GM21526 (cell line): ENCODE data around the gene ASAP3.
"Not testable (repeated sequence)": the region's sequence is repeated elsewhere in the genome, so short reads cannot be mapped to it uniquely, and the experiment has no call there.

Experiments
- ATAC-seq: cut with Tn5 transposase; IDR thresholded peaks from one replicate; pipeline ENCODE4 v1.9.1; 2021; ENCODE audit warnings: moderate library complexity; ENCODE audit not compliant: unreplicated experiment, low FRiP score

ASAP3 gene

DNA sequence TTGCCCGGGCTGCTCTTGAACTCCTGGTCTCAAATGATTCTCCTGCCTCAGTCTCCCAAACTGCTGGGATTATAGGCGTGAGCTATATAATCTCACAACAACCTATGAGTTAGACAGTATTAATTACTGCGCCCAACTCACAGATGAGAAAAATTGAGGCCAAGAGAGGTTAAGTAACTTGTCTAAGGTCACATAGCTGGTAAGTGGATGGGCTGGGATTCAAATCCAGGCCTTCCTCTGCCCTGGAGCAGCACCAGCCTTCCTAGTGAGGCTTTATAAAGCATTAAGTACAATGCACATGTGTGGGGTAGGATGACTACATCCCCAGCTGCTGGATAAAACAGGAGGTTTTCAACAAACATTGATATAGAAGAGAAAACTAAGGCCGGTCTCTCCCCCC, 31.9 kb upstream of the ASAP3 start:
- ATAC-seq: no peak

DNA sequence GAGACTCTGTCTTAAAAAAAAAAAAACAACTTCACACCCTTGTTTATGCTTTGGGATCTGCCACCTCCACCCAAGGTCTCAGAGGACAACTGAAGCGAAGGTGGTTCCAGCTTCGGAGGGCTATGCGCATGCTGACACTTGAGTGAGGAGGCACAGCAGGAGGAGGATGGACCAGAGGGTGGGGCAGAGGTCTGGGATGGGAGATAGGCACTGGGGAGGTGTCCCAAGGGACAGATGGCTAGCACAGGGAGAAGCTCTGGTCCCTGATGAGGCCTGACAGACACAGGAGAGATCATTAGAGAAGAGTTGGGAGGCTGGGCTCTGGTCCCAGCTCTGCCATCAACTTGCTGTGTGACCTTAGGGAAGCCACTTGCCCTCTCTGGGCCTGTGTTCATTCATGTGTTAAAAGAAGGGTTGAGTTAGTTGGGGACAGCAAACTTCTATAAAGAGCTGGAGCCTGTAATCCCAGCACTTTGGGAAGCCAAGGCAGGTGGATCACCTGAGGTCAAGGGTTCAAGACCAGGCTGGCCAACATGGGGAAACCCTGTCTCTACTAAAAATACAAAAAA, 30.2 kb upstream of the ASAP3 start:
- no peak for ATAC-seq

DNA sequence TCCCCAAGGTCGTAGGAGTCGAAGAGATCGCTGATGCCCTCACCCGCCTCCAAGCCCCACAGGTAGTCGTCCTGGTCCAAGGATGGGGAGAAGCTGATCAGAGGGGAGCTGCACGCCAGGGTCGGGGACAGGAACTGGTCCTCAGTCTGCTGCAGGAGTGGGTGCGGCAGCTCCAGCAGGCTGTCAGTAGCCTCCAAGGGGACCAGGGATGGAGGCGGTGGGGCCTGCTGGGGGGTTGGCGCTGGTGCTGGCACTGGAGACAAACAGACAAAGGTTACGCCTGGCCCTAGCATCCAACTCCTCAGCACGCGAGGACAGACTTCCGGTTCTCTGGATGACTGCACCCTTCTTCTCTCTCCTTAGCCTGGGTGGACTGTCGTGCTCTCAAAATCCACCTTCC, 25.9 kb upstream of the ASAP3 start:
- ATAC-seq: no peak

DNA sequence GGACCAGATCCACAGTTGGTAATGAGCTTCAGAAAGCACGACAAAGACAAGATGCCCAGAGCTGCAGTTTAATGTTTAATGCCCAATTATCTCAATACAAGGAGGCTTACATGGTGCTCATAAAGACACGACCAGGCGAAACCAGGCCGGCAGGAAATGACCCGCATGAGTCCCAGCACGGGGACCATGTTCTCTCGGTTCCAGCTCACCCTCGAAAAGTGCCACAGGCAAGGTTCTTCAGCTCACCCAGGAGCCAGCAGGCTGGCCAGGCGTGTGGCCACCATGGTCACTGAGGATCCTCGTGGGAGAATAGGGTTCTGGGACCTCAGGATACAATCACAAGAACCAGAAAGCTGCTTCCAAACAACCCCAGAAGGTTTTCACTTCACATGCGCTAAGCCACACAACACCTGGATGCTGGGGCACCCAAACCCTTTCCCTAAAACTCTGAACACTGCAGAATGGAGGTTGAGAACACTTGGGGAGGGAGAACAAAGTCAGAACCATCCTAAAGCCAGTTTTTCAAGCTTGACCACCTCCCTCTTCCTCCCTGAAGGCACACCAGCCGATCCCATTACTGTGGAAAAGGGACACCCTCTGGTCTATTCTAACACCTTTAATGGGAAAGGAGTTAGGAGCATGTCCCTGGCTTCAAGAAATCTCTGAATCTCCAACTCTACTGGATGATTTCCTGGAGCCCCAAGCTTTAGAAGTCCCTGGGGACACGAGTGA, 22.6 kb upstream of the ASAP3 start:
- no peak for ATAC-seq

DNA sequence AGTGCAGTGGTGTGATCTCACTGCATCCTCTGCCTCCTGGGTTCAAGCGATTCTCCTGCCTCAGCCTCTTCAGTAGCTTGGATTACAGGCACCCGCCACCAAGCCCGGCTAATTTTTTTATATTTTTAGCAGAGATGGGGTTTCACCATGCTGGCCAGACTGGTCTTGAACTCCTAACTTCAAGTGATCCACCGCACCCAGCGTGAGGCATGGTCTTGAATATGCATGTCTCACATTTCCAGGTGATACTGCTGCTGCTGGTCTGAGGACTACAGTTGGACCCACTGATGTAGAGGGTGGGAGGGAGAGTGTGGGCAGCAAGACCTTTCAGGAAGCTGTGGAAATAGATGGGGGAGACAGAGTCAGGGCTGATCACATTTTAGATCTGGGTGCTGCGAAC, 21.9 kb upstream of the ASAP3 start:
- no peak for ATAC-seq

DNA sequence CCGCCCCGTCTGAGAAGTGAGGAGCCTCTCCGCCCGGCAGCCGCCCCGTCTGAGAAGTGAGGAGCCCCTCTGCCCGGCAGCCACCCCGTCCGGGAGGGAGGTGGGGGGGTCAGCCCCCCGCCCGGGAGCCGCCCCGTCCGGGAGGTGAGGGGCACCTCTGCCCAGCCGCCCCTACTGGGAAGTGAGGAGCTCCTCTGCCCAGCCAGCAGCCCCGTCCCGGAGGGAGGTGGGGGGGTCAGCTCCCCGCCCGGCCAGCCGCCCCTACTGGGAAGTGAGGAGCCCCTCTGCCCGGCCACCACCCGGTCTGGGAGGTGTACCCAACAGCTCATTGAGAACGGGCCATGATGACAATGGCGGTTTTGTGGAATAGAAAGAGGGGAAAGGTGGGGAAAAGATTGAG, 20.2 kb upstream of the ASAP3 start:
- not testable (repeated sequence) for ATAC-seq

DNA sequence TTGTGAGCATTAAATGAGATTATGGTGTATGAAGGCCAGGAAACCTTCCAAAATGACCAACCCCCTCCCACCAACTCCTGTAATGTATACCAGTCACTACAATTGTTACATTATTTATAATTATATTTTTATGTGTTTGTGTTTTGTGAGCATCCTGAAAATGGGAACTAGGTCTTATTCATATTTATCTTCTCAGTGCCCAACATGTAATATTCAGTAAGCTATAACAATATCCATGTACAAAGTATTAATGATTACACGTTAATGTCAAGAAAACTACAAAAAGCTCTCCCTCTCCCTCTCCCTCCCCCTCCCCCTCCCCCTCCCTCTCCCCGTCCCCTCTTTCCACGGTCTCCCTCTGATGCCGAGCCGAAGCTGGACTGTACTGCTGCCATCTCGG, 19.0 kb upstream of the ASAP3 start:
- ATAC-seq: no peak

DNA sequence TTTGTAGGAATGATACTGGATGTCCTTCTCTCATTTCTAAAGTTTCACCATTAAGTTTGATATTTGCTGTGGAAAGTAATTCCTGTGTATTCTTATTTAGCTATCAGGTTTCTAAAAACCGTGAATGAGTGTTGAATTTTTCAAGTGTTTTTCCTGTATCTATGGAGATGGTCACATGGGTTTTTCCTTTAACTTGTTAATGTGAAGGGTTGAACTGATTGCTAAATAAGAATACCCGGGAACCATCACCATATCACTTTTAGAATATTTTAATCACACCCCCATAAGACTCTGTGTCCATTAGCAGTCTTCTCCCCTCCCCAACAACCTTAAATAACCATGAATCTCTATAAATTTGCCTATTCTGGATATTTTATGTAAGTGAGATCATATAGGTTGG, 16.5 kb upstream of the ASAP3 start:
- ATAC-seq: no peak

DNA sequence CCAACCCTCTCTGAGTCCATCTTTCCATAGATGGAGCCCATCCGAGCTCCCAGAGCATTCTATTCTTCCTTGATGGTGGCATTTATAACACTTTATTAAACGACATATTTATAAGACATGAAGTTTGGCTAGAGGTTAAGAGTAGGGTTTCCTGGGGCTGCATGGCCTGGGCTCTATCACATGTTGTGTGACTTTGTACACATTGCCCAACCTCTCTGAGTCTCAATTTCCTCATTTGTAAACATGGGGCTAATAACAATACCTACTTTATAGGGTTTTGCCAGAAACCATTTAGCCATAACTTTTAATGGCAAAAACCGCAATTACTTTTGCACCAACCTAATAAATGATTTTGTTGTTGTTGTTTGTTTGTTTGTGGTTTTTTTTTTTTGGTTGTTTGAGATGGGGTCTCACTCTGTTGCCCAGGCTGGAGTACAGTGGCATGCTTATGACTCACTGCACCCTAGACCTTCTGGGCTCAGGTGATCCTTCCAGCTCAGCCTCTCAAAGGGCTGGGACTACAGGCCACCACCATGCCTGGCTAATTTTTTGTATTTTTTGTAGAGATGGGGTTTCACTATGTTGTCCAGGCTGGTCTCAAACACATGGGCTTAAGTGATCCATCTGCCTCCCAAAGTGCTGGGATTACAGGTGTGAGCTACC, 13.9 kb upstream of the ASAP3 start:
- ATAC-seq: no peak

DNA sequence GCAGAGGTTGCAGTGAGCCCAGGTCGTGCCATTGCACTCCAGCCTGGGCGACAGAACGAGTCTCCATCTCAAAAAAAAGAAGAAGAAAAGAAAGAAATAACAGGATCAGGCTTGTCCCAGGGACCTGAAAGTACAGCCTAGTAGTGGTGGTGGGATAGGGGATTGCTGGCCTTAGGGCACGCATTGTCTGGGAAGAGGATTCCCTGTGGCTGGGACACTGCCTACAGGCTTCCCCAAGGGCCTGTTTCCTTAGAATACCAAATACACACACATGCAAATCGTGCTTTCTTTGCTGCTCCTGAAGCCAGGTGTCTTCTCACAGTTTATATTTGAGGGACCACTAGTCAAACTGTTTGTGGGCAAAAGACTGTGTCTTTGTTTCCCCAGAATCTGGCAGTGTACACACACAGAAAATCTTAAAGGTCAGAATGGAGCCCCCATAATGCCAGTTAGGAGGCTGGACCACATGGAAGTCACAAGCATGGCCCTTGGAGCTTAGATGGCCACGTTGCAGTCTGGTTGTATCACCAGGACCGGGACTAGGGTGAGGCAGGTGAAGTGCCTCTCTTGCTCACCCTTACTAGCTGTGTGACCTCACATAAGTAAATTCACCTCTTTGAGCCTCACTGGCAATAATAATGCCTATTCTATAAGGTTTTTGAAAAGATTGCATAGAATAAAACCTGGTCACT, 12.7 kb upstream of the ASAP3 start:
- no peak for ATAC-seq

DNA sequence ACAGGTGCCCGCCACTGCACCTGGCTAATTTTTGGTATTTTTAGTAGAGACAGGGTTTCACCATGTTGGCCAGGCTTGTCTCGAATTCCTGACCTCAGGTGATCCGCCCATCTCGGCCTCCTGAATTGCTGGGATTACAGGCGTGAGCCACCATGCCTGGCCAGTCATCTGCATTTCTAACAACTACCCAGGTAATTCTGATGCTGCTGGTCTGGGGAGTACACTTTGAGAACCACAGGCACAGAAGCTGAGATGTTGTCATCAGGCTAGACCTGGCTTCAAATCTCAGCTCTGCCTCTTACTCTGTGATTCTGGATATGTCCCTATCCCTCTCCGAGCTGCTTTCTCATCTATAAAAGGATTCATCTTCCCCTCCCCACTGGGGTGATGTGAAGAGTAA, 10.9 kb upstream of the ASAP3 start:
- ATAC-seq: not testable (repeated sequence)

DNA sequence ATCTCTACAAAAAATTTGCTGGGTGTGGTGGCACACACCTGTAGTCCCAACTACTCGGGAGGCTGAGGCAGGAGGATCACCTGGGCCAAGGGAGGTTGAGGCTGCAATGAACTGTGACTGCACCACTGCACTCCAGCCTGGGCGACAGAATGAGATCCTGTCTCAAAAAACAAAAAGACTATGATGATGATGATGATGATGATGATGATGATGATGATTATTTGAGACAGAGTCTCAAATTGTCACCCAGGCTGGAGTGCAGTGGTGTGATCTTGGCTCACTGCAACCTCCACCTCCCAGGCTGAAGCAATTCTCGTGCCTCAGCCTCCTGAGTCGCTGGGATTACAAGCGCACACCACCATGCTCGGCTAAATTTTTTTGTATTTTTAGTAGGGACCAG, 8.8 kb upstream of the ASAP3 start:
- ATAC-seq: not testable (repeated sequence)

DNA sequence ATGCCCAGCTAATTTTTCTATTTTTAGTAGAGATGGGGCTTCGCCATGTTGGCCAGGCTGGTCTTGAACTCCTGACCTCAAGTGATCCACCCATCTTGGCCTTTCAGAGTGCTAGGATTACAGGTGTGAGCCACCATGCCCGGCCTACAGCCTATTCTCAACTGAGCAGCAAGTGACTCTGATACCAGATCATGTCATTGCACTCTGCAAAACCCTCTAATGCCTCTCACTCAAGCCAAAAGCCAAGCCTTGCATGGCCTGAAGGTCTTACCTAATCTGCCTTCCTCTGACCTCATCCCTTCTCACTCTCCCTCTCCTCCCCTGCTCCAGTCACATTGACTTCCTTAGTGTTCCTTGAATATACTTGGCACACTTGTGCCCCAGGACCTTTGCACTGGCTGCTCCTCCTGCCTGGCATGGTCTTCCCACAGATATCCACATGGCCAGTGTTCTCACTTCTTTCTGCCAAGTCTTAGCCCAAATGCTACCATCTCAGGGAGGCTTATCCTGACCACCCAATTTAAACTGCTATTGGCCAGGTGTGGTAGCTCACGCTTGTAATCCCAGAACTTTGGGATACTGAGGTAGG, 8.2 kb upstream of the ASAP3 start:
- ATAC-seq: no peak

DNA sequence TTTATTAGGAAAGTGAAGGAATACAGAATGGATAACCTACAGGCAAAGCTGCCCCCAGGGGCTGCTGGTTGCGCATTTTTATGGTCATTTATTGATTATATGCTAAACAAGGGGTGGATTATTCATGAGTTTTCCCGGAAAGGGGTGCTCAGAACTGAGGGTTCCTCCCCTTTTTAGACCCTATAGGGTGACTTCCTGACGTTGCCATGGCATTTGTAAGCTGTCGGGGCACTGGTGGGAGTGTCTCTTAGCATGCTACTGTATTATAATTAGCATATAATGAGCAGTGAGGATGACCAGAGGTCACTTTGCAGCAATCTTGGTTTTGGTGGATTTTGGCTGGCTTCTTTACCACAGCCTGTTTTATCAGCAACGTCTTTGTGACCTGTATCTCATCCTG, 5.9 kb upstream of the ASAP3 start:
- ATAC-seq: no peak

DNA sequence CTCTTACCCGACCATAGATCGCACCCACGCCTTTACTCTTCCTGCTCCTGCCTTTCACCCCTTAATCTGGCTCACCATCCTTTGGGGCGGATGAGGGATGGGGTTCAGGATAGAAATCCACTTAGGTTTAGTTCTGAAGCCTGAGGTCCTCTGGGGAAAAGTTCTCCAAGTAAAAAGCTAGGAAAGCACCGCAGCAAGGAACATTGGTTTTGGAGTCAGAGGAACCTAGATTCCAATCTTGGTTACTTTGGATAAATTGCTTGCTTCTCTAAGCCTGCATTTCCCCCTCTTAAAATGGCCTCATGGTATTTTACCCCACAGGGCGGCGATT, 988 bp upstream of the ASAP3 start:
- no peak for ATAC-seq

DNA sequence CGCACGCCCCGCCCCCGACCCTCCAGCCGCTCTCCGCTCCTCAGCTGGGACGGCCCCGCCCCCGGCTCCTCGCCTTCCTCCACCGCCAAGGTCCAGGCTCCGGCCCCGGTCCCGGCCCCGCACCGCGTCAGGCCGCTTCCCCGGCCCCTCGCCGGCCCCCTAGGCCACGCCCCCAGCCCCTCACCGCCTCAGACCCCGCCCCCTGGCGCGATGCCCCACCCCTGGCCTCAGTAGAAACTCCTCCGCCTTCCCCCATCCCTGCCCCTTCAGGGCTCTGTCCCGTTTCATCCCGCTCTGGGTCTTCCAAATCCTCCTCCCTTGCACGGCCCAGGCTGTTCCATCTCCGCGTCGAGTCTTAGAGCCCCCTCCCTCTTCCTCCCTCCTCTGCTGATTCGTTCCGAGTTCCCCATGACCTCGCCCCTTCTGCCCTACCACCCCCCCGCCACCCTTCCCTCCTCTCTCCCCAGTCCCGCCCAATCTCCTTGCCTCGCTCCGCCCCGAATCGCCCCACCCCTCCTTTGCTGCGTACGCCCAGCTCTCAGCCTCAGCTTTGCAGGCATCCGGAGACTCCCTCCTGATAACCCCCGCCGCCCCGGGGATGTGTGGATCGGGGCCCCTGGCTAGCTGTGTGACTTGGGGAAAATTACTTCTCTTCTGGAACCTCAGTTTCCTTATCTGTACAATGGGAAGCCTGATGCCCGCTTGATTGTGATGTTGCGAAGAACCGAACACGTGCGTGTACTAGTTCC, 448 bp upstream of the ASAP3 start:
- no peak for ATAC-seq

DNA sequence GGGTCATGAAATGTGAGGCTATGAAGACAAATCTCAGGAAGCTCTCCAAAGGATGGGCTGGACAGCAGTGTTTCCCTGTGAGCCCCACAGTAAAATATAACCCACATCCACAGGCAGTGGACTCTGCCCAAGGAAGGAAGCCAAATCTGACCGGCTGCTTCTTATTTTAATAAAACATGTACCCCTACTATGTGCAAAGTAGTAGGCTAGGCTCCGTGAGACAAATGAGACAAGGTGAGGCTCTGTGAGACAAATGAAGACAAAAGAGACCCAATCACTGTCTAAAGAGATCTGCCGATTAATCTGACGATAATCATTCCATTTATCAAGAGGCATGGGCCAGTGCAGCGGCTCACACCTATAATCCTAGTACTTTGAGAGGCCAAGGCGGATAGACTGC, 2.1 kb downstream of the ASAP3 start:
- ATAC-seq: no peak

DNA sequence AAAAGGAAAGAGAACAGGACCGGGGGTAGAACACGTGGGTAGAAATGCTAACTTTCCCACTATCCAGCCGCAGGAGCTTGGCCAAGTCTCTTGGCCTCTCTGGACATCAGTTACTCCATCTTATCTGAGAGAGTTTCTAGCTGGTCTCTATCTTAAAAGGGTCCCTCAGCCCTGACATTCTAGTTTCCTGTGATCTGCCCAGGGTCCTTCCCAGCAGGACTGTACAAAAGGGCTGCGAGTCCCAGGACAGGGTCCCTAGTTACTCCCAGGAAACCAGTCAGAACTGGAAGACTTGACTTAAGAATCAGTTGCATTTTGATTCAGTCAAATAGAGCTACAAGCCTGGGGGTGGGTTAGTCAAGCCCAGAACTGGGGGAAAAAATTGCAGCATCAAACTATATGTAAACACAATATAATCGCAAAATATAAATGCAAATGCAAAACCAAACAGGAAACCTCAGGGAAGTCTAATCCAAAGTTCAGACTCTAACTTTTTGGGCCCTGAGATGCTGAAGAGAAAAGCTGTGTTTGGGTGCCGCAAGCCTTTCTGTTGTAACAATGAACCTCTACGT, 2.9 kb downstream of the ASAP3 start:
- no peak for ATAC-seq

DNA sequence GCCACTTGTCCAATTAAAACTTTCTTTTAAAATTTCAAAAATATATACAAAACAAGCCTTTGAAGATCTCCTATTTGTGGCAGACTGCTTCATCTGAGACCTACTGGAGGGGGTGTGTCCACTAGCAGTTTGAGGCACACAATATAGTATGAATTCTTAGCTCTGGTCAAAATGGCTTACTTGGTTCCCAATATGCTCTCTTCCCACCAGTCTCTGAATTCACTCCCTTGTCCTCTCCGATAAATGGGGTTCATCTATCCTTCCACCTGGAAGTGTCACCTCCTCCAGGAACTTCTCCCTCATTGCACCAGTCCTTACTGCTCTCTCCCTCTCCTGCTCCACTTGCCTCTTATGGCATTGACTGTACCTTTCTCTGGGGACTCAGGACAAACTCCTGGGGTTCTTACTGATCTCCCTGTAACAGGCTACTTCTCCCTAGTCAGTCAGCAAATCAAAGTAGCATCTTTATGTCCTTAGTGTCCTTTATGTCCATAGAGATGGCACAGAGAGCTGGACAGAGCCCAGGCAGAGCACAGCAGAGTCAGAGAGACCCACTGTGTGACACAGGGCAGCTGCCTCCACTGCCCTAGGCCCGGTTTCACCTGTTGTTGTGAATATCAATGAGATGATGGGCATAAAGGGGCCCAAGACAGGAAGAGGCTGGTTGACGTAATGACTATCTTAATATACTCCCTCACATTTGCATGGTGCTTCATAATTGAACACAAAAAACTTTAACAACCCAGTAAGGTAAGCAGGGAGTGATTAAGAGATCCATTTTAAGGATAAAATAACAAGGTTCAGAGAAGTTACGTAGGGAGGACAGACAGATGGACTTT, 3.6 kb downstream of the ASAP3 start:
- ATAC-seq: no peak

DNA sequence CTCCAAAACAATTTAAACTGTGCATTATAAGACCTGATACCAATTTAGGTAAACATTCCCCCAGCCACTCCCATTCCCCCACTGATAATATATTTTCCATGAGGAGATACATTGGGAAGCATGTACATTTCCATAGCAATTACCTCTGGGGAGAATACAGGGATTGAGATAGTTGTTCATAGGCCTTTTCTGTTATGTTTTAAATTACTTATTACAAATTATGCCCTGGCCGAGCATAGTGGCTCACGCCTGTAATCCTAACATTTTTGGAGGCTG, 4.4 kb downstream of the ASAP3 start:
- ATAC-seq: no peak
